ENCODE results near the gene ZNF768. TPM values are rescaled to one million over a fixed set of nuclear protein-coding genes. Genes with fewer than 3 reads are reported as not detected.

The ZNF768 gene
- total RNA-seq, 1 experiment from 2014 or later, result 68.3 TPM

GRCh38 chr16:30491744-30492308 lies 34.5 kb downstream of the ZNF768 start:
- intact Hi-C loops (cut with micrococcal nuclease; ENCODE audit: unreplicated experiment) (no loop called here), in situ Hi-C loops (cut with HindIII; ENCODE audit: low pct_unique_long_range_greater_than_20kb, low sequenced_read_pairs) (no loop called here)
- DNase-seq (ENCODE audit: low read depth, low spot score) (peak; percentile 20), ATAC-seq (peak; percentile 80)
- ChIA-PET CTCF (interaction anchor here (0.7 kb wide), 1 partner anchor 133 kb away, joined by 3 read pairs; no protein-coding TSS in a partner anchor), POLR2A (interaction anchor here (0.7 kb wide), 1 partner anchor 18 kb away, joined by 9 read pairs; no protein-coding TSS in a partner anchor)
- Histone ChIP-seq H3K9me3 (ENCODE audit: control insufficient read depth, insufficient read depth, low read depth, low read length) (no peaks in the 10 kb centered on the region), H3K27me3 (ENCODE audit: control insufficient read depth, insufficient read depth, low read length) (no peaks in the 10 kb centered on the region), H3K27ac (ENCODE audit: low read length) (no peak overlapping the region), H3K4me1 (ENCODE audit: control insufficient read depth, insufficient read depth, low read length) (0 out of 2 replicates have a peak, but pooled peaks cover 3% of the 10 kb centered on the region), H3K4me3 (ENCODE audit: low read depth in 2 of 2, low read length in 2 of 2) (no peak overlapping the region), H3K36me3 (ENCODE audit: control insufficient read depth, insufficient read depth, low read length) (no peaks in the 10 kb centered on the region)
- no peak for TF ChIP-seq SIN3A (IDR thresholded peaks at IDR 0.05; ENCODE audit: borderline replicate concordance, insufficient read depth, low read depth, low read length)
- TF ChIP-seq POLR2AphosphoS5 (IDR thresholded peaks at IDR 0.05; ENCODE audit: low read depth, low read length), result no peak
- no peak for TF ChIP-seq TCF7L2 (IDR thresholded peaks at IDR 0.05; ENCODE audit: low read depth, low read length)
- no TSS peak for BruUV-seq (replicated peaks)

DNA sequence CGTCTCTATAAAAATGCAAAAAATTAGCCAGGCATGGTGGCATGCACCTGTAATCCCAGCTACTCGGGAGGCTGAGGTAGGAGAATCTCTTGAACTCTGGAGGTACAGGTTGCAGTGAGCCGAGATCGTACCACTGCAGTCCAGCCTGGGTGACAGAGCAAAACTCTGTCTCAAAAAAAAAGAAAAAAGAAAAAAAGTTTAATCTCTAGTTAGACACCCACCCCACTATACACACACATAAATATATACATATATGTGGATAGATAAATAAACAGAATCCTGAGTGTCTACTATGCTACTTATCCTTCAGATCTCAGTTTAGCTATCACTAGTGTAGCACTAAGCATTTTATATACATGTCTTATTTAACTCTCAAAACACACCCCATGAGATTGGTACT lies 35.1 kb downstream of the ZNF768 start:
- intact Hi-C loops (cut with micrococcal nuclease; ENCODE audit: unreplicated experiment), result no loop called here
- in situ Hi-C loops (cut with HindIII; ENCODE audit: low pct_unique_long_range_greater_than_20kb, low sequenced_read_pairs), result no loop called here
- Histone ChIP-seq H3K27me3 (ENCODE audit: control insufficient read depth, insufficient read depth, low read length) (no peaks in the 10 kb centered on the region), H3K36me3 (ENCODE audit: control insufficient read depth, insufficient read depth, low read length) (no peaks in the 10 kb centered on the region), H3K4me1 (ENCODE audit: control insufficient read depth, insufficient read depth, low read length) (0 out of 2 replicates have a peak, but pooled peaks cover 3% of the 10 kb centered on the region), H3K27ac (ENCODE audit: low read length) (no peak overlapping the region), H3K9me3 (ENCODE audit: control insufficient read depth, insufficient read depth, low read depth, low read length) (no peaks in the 10 kb centered on the region), H3K4me3 (ENCODE audit: low read depth in 2 of 2, low read length in 2 of 2) (no peak overlapping the region)
- no peak for ATAC-seq
- no peak for DNase-seq (ENCODE audit: low read depth, low spot score)
- ChIA-PET CTCF (no interaction called here), POLR2A (no interaction called here)
- TF ChIP-seq POLR2AphosphoS5 (IDR thresholded peaks at IDR 0.05; ENCODE audit: low read depth, low read length), result no peak
- BruUV-seq (replicated peaks), result no TSS peak

DNA sequence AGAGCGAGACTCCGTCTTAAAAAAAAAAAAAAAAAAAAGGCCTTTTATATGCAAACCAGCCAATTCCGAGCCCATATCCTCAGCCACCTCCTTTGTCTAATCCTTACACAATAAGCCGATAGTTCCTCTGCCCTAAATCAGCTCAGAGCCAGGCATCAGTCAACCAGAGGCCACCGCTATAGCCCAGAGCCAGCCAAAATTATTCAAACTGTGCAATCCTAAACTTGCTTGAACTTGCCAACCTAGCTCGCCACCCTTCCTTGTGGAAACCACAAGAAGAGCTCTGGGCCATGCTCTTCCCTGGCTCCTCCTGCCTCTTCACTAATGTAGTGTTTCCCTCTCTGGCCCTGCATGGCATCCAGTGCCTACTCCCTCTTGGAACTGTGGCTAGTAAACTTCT lies 36.2 kb downstream of the ZNF768 start:
- intact Hi-C loops (cut with micrococcal nuclease; ENCODE audit: unreplicated experiment), result no loop called here
- H3K4me3 ChIP-seq (ENCODE audit: low read depth in 2 of 2, low read length in 2 of 2), result no peak overlapping the region
- TF ChIP-seq, protein P1, sequence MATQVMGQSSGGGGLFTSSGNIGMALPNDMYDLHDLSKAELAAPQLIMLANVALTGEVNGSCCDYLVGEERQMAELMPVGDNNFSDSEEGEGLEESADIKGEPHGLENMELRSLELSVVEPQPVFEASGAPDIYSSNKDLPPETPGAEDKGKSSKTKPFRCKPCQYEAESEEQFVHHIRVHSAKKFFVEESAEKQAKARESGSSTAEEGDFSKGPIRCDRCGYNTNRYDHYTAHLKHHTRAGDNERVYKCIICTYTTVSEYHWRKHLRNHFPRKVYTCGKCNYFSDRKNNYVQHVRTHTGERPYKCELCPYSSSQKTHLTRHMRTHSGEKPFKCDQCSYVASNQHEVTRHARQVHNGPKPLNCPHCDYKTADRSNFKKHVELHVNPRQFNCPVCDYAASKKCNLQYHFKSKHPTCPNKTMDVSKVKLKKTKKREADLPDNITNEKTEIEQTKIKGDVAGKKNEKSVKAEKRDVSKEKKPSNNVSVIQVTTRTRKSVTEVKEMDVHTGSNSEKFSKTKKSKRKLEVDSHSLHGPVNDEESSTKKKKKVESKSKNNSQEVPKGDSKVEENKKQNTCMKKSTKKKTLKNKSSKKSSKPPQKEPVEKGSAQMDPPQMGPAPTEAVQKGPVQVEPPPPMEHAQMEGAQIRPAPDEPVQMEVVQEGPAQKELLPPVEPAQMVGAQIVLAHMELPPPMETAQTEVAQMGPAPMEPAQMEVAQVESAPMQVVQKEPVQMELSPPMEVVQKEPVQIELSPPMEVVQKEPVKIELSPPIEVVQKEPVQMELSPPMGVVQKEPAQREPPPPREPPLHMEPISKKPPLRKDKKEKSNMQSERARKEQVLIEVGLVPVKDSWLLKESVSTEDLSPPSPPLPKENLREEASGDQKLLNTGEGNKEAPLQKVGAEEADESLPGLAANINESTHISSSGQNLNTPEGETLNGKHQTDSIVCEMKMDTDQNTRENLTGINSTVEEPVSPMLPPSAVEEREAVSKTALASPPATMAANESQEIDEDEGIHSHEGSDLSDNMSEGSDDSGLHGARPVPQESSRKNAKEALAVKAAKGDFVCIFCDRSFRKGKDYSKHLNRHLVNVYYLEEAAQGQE (IDR thresholded peaks at IDR 0.05; ENCODE audit: insufficient read depth in 1 of 2, low read depth in 2 of 2, low read length in 1 of 2), result no peak
- no peak for TF ChIP-seq SIN3A (IDR thresholded peaks at IDR 0.05; ENCODE audit: borderline replicate concordance, insufficient read depth, low read depth, low read length)
- no peak for TF ChIP-seq TCF7L2 (IDR thresholded peaks at IDR 0.05; ENCODE audit: low read depth, low read length)
- TF ChIP-seq POLR2AphosphoS5 (IDR thresholded peaks at IDR 0.05; ENCODE audit: low read depth, low read length), result no peak
- TF ChIP-seq CTCF (IDR thresholded peaks at IDR 0.05), result no peak
- H3K4me1 ChIP-seq (ENCODE audit: control insufficient read depth, insufficient read depth, low read length), result 0 out of 2 replicates have a peak, but pooled peaks cover 3% of the 10 kb centered on the region
- no peak for DNase-seq (ENCODE audit: low read depth, low spot score)
- no peak overlapping the region for H3K27ac ChIP-seq (ENCODE audit: low read length)
- ATAC-seq, result no peak
- ChIA-PET CTCF (no interaction called here), POLR2A (interaction anchor here (0.6 kb wide), 1 partner anchor 118 kb away, joined by 17 read pairs; no protein-coding TSS in a partner anchor)
- H3K27me3 ChIP-seq (ENCODE audit: control insufficient read depth, insufficient read depth, low read length), result no peaks in the 10 kb centered on the region
- no peaks in the 10 kb centered on the region for H3K9me3 ChIP-seq (ENCODE audit: control insufficient read depth, insufficient read depth, low read depth, low read length)
- in situ Hi-C loops (cut with HindIII; ENCODE audit: low pct_unique_long_range_greater_than_20kb, low sequenced_read_pairs), result no loop called here
- no peaks in the 10 kb centered on the region for H3K36me3 ChIP-seq (ENCODE audit: control insufficient read depth, insufficient read depth, low read length)
- BruUV-seq (replicated peaks), result no TSS peak
